OCI-LY1 (cell line): Measurements from ENCODE around the gene FOXN3.

ENCODE experiments used
- CTCF ChIP-seq: fragments of 200-600 bp; sonication (generic), shearing (Covaris generic); IDR thresholded peaks from 2 replicates; pipeline ENCODE4 v1.5.1; 2017; ENCODE audit warnings: mild to moderate bottlenecking, antibody characterized with exemption, low read length, moderate library complexity, mixed read lengths
- EZH2 ChIP-seq: fragments of 200-600 bp; sonication (generic), shearing (Covaris generic); IDR thresholded peaks from 2 replicates; pipeline ENCODE4 v1.8.0; 2017; ENCODE audit warnings: borderline replicate concordance, mixed run types, mild to moderate bottlenecking, antibody characterized with exemption, low read length, moderate library complexity, mixed read lengths

GRCh38 chr14:89418452-89418851 is 1.4 kb upstream of the FOXN3 start:
- no peak for TF ChIP-seq CTCF
- TF ChIP-seq EZH2 = no peak
